K562 (cell line): ENCODE data around the gene BEST1. TPM values are rescaled to one million over a fixed set of nuclear protein-coding genes. Genes with fewer than 3 reads are reported as not detected.

Source experiments
- ARID3A ChIP-seq: IDR thresholded peaks from 2 replicates; pipeline ENCODE4 v1.6.1; 2012; ENCODE audit warnings: low read depth, low read length, improper control_type of control experiment, borderline replicate concordance
- BCL6 ChIP-seq: fragments of 250-450 bp; sonication (Bioruptor Pico); IDR thresholded peaks from 2 replicates; pipeline ENCODE4 v1.4.0; 2020
- CHD2 ChIP-seq: IDR thresholded peaks from 2 replicates; pipeline ENCODE4 v1.6.1; 2011; ENCODE audit warnings: low read depth, low read length
- E2F3 ChIP-seq: fragments of 250-450 bp; sonication (Bioruptor Pico); IDR thresholded peaks from 2 replicates; pipeline ENCODE4 v1.4.0; 2020; ENCODE audit warnings: mild to moderate bottlenecking
- HDAC1 ChIP-seq, 2 experiments: fragments of 450-650 bp; IDR thresholded peaks; 2 replicates each; pipeline ENCODE4 v1.6.1; 2016 to 2017; ENCODE audit warnings: inconsistent platforms in 1 of 2, mild to moderate bottlenecking in 1 of 2, moderate library complexity in 1 of 2
- HLTF ChIP-seq: fragments of 450-650 bp; IDR thresholded peaks from 2 replicates; pipeline ENCODE4 v1.6.1; 2016
- LCOR ChIP-seq: sonication (generic); formaldehyde crosslinking; IDR thresholded peaks from 2 replicates; pipeline ENCODE4 v1.8.0; 2022; ENCODE audit warnings: mild to moderate bottlenecking, missing genetic modification reagents
- MED1 ChIP-seq: sonication (generic); formaldehyde crosslinking; IDR thresholded peaks from 2 replicates; pipeline ENCODE4 v1.8.1; 2023; ENCODE audit warnings: missing genetic modification reagents, borderline replicate concordance
- NFRKB ChIP-seq: fragments of 450-650 bp; IDR thresholded peaks from 2 replicates; pipeline ENCODE4 v1.6.1; 2016; ENCODE audit warnings: low read depth
- NR1H2 ChIP-seq: sonication (generic); formaldehyde crosslinking; IDR thresholded peaks from 2 replicates; pipeline ENCODE4 v1.4.0; 2020; ENCODE audit warnings: mild to moderate bottlenecking, missing genetic modification reagents
- SIX5 ChIP-seq, 2 experiments: IDR thresholded peaks; 2 replicates each; pipeline ENCODE4 v1.6.1; 2011; ENCODE audit warnings: low read length in 2 of 2, borderline replicate concordance in 1 of 2, low read depth in 1 of 2, mild to moderate bottlenecking in 1 of 2, moderate library complexity in 1 of 2; ENCODE audit not compliant: insufficient read depth in 1 of 2
- TEAD1 ChIP-seq, 2 experiments: fragments of 450-650 bp in 1 of 2; sonication (generic) in 1 of 2; formaldehyde crosslinking; IDR thresholded peaks; 2 replicates each; pipeline versions ENCODE4 v1.4.0 to v1.8.0; 2020 to 2022; ENCODE audit warnings: mild to moderate bottlenecking in 2 of 2, missing genetic modification reagents in 1 of 2
- XRCC4 ChIP-seq: IDR thresholded peaks from one replicate; pipeline ENCODE4 v1.6.1; 2011; ENCODE audit not compliant: insufficient read depth, insufficient read length; ENCODE audit errors: extremely low read depth
- ZNF175 ChIP-seq: fragments of 200-800 bp; sonication (Bioruptor generic); IDR thresholded peaks from 2 replicates; pipeline ENCODE4 v1.6.1; 2016; ENCODE audit warnings: low read depth, mild to moderate bottlenecking, missing genetic modification characterization, missing compliant biosample characterization
- ZNF23 ChIP-seq: fragments of 250-450 bp; sonication (Bioruptor Pico); IDR thresholded peaks from 2 replicates; pipeline ENCODE4 v1.4.0; 2020; ENCODE audit warnings: mild to moderate bottlenecking
- ZNF436 ChIP-seq: fragments of 250-450, 450-650 bp; sonication (Bioruptor Pico); formaldehyde crosslinking; IDR thresholded peaks from 2 replicates; pipeline ENCODE4 v1.7.0; 2020; ENCODE audit warnings: mild to moderate bottlenecking
- polyA plus RNA-seq, 8 experiments: library from polyadenylated mRNA; depleted of rRNA in 4 of 8; stranded (reverse) in 5 of 8; unstranded in 3 of 8; fragments of >200 nt; fragmentation: Nextera tagmentation in 2 of 8; fragmentation: Illumina TruSeq in 1 of 8; extraction: Ambion mirVana in 2 of 8; extraction: Trizol in 1 of 8; gene quantifications; 2 replicates each; pipeline versions ENCODE4 v1.2.1 to v1.2.3, GENCODE V29; 2011 to 2014; ENCODE audit warnings: inconsistent platforms in 1 of 8, missing spikeins in 1 of 8
- total RNA-seq, 7 experiments: library from RNA; depleted of rRNA in 6 of 7; stranded (reverse); fragments of >200 nt in 6 of 7; fragmentation: Illumina TruSeq in 2 of 7; extraction: Trizol in 2 of 7; gene quantifications; 2 replicates each; pipeline versions ENCODE4 v1.2.1 to v1.2.3, GENCODE V29; 2011 to 2021; ENCODE audit warnings: low replicate concordance in 1 of 7
- TF ChIP-seq, protein P1 (sequence below): fragments of 250-450 bp; sonication (Bioruptor Pico); IDR thresholded peaks from 2 replicates; pipeline ENCODE4 v1.5.0; 2021; ENCODE audit warnings: mild to moderate bottlenecking, moderate library complexity
- TF ChIP-seq, protein P2 (sequence below): fragments of 450-650 bp; IDR thresholded peaks from 2 replicates; pipeline ENCODE4 v1.6.1; 2017; ENCODE audit warnings: mild to moderate bottlenecking, moderate library complexity
- TF ChIP-seq, protein P3 (sequence below): sonication (generic); formaldehyde crosslinking; IDR thresholded peaks from 2 replicates; pipeline ENCODE4 v1.8.0; 2022; ENCODE audit warnings: missing genetic modification reagents, mild to moderate bottlenecking, borderline replicate concordance

BEST1 gene
- total and polyA plus RNA-seq, 9 of the 15 experiments (the other 6 are each of a cell fraction or from before 2014, with no cell fraction given): 0.07 to 1.3 (median 0.40) TPM

DNA sequence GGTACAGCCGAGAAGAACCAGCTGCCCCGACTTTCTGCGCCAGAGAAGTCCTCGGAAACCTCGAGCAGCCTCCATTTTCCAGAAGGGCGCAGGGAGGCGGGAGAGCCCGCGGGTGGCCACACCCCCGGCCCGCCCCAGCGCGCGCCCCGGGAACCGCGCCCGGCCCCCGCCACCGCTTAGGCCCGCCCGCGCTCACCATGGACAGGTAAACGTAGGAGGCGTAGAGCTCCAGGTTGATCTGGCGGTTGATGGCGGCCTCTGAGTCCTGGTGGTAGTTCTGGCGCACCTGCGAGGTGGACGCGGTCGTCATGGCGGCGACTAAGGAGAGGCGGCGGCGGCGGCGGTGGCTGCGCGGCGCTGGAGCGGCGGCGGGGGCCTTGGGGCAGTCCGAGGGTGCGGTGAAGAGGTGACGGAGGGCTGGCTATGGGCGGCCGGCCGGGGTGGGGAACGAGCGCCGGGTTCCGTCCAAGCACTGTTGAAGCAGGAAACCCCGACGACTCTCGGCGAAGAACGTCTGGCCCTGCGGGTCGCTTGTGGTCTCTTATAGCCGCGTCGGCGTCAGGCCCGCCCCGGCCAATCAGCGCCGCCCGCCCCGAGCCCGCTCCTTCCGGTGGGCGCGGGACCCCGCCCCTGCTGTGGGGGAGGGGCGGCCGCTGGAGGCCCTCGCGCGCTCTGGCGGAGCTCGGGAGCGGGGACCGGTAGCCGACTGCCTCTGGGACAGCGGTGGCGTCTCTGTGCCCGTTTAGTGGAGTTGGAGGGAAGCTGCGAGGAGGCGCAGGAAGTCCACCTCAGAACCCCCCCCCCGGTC lies 17.2 kb downstream of the BEST1 start, which contains the start of gene FTH1 (continued):
- TF ChIP-seq, protein P1, sequence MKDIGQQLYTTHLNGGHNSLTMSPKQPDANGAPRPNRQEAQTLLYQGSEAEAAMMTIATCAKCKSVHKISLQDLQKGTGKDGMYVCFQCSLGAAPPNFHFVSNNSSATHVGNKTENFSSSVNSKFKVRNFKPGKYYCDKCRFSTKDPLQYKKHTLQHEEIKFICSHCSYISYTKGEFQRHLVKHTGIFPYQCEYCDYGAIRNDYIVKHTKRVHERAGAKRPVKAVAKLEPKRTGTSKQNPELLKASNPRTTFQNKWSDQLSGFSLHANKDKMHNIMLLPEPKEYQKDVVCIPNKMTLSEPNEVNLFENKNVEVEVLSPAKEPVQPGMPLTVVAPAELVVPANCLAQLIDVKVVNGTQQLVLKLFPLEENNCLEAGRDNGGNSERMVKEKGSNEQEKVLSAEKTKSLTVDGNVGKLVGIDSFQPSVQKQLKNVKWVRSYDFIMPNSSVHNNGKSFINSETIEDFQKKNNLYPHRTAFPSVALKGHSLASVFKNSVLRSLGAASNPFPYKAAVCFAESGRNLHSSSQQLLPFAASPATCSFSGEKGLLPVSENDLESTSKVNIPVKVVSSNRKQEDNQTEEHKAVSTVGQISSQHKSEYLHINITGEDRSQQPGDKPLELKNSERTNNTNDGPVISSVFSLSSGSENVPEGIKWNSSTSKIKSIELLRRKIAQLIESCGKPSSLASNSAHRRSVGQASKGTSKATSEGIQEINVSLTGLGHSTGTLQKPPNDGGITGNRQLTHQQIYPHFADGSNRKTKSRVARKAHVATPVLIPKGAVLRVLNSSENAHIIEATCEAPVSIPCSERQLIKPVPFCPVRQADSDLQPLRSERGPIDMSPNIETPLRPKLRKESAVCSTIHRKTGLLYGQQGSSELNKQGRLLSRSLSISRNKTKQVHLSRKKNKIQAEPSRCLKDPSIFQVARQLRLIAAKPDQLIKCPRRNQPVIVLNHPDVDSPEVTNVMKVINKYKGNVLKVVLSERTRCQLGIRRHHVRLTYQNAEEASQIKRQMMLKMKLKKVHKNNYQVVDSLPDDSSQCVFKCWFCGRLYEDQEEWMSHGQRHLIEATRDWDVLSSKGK (CRISPR knock-in tag): no peak
- no peak for TF ChIP-seq HLTF
- TF ChIP-seq CHD2: peak; percentile 67; the same call in 1 of the 2 replicates
- no peak for TF ChIP-seq BCL6 (CRISPR knock-in tag)
- TF ChIP-seq, protein P2, sequence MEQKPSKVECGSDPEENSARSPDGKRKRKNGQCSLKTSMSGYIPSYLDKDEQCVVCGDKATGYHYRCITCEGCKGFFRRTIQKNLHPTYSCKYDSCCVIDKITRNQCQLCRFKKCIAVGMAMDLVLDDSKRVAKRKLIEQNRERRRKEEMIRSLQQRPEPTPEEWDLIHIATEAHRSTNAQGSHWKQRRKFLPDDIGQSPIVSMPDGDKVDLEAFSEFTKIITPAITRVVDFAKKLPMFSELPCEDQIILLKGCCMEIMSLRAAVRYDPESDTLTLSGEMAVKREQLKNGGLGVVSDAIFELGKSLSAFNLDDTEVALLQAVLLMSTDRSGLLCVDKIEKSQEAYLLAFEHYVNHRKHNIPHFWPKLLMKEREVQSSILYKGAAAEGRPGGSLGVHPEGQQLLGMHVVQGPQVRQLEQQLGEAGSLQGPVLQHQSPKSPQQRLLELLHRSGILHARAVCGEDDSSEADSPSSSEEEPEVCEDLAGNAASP: no peak
- no peak for TF ChIP-seq ZNF23 (CRISPR knock-in tag)
- no peak for TF ChIP-seq XRCC4
- 0 out of 2 replicates have a peak, but pooled peaks have one; percentile 40 for TF ChIP-seq ZNF175 (CRISPR knock-in tag)
- peak; percentile 75 for TF ChIP-seq E2F3 (CRISPR knock-in tag)
- TF ChIP-seq LCOR (CRISPR knock-in tag): no peak
- peak; percentile 31 to 71; a peak in 3 of 4 replicates for TF ChIP-seq TEAD1 (CRISPR knock-in tag; IDR thresholded peaks at IDR 0.05)
- no peak for TF ChIP-seq ZNF436 (CRISPR knock-in tag)
- TF ChIP-seq NFRKB: no peak
- no peak for TF ChIP-seq SIX5 (IDR thresholded peaks at IDR 0.05; ENCODE audit: borderline replicate concordance in 1 of 2, insufficient read depth in 1 of 2, low read depth in 1 of 2, low read length in 2 of 2)
- no peak; the same call in none of the 2 replicates for TF ChIP-seq MED1 (CRISPR knock-in tag)
- TF ChIP-seq NR1H2 (CRISPR knock-in tag): peak; percentile 89
- TF ChIP-seq ARID3A: no peak
- TF ChIP-seq, protein P3, sequence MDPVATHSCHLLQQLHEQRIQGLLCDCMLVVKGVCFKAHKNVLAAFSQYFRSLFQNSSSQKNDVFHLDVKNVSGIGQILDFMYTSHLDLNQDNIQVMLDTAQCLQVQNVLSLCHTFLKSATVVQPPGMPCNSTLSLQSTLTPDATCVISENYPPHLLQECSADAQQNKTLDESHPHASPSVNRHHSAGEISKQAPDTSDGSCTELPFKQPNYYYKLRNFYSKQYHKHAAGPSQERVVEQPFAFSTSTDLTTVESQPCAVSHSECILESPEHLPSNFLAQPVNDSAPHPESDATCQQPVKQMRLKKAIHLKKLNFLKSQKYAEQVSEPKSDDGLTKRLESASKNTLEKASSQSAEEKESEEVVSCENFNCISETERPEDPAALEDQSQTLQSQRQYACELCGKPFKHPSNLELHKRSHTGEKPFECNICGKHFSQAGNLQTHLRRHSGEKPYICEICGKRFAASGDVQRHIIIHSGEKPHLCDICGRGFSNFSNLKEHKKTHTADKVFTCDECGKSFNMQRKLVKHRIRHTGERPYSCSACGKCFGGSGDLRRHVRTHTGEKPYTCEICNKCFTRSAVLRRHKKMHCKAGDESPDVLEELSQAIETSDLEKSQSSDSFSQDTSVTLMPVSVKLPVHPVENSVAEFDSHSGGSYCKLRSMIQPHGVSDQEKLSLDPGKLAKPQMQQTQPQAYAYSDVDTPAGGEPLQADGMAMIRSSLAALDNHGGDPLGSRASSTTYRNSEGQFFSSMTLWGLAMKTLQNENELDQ: no peak
- TF ChIP-seq HDAC1 (IDR thresholded peaks at IDR 0.05): peak in 1 of 2 experiments; percentile 36; a peak in 1 of 4 replicates
